Calu3 (cell line): ENCODE data around the gene AGAP4. TPM values are rescaled to one million over a fixed set of nuclear protein-coding genes. Genes with fewer than 3 reads are reported as not detected.
"Not testable (repeated sequence)": the region's sequence is repeated elsewhere in the genome, so short reads cannot be mapped to it uniquely, and the experiment has no call there.

Source experiments
- BruUV-seq: library from RNA; stranded (reverse); fragments of 400-500 nt; replicated peaks from 2 replicates; lab custom pipeline; 2021; lab: Mats Ljungman, UMichigan
- CTCF ChIA-PET: fragments of 300-600 bp; sonication (Branson Sonifier 250); formaldehyde crosslinking; loops from one replicate; lab custom pipeline; 2022; ENCODE audit warnings: antibody characterized with exemption; lab: Charles Lee
- DNase-seq: peaks from one replicate; pipeline ENCODE4 v3.0.0; 2022
- H3K27ac Mint-ChIP-seq: one replicate; pipeline ENCODE4 v1.8.0; 2022; ENCODE audit warnings: mixed read lengths; ENCODE audit not compliant: unreplicated experiment
- H3K27me3 Mint-ChIP-seq: one replicate; pipeline ENCODE4 v1.8.0; 2022; ENCODE audit warnings: mixed read lengths; ENCODE audit not compliant: unreplicated experiment
- H3K36me3 Mint-ChIP-seq: one replicate; pipeline ENCODE4 v1.8.0; 2022; ENCODE audit warnings: mild to moderate bottlenecking, moderate library complexity, mixed read lengths; ENCODE audit not compliant: insufficient read depth, unreplicated experiment
- H3K4me1 Mint-ChIP-seq: one replicate; pipeline ENCODE4 v1.8.0; 2022; ENCODE audit warnings: mild to moderate bottlenecking, low read depth, mixed read lengths; ENCODE audit not compliant: unreplicated experiment
- H3K4me3 Mint-ChIP-seq: one replicate; pipeline ENCODE4 v1.8.0; 2022; ENCODE audit warnings: mild to moderate bottlenecking, low read depth, moderate library complexity, mixed read lengths; ENCODE audit not compliant: unreplicated experiment
- H3K9me3 Mint-ChIP-seq: one replicate; pipeline ENCODE4 v1.8.0; 2022; ENCODE audit warnings: low read depth, mixed read lengths; ENCODE audit not compliant: unreplicated experiment
- intact Hi-C: fragments of 100-400 bp; cut with micrococcal nuclease; formaldehyde crosslinking; loops from one replicate; pipeline ENCODE4 v1.10.0; 2022; ENCODE audit not compliant: unreplicated experiment
- total RNA-seq: library from RNA; stranded (reverse); gene quantifications from 2 replicates; pipeline ENCODE4 v1.2.3, GENCODE V29; 2022

Gene AGAP4
- total RNA-seq, 1 experiment from 2014 or later = 31.4 TPM

GRCh38 chr10:45786217-45786616 is 61.1 kb downstream of the AGAP4 start:
- H3K36me3 Mint-ChIP-seq, H3K4me3 Mint-ChIP-seq, H3K4me1 Mint-ChIP-seq, CTCF ChIA-PET, H3K27ac Mint-ChIP-seq, DNase-seq, H3K27me3 Mint-ChIP-seq, intact Hi-C loops, H3K9me3 Mint-ChIP-seq, BruUV-seq: not testable (repeated sequence)

Other genes starting within 250 kb of the AGAP4 start
- 6.7 and 7.5 TPM in 2 replicates for gene ZFAND4, start 174.7 kb downstream of the AGAP4 start, total RNA-seq
- gene WASHC2C, start 120.2 kb downstream of the AGAP4 start, total RNA-seq = 25.5 and 31.9 TPM in 2 replicates
- 72.2 and 78.6 TPM in 2 replicates for gene TIMM23, start 125.0 kb upstream of the AGAP4 start, total RNA-seq
- gene NCOA4, start 183.1 kb upstream of the AGAP4 start, total RNA-seq = 77.3 and 81.9 TPM in 2 replicates
- 2.4 and 7.4 TPM in 2 replicates for gene MSMB, start 198.8 kb upstream of the AGAP4 start, total RNA-seq